WI38 (cell line): Measurements from ENCODE around the gene PDXP.
A peak's percentile ranks its signal among the peaks of the same experiment; 100 is the strongest.

ENCODE experiments used
- H3K4me3 ChIP-seq: 2 replicates; pipeline ENCODE4 v1.5.1; 2011; ENCODE audit warnings: low read depth, mild to moderate bottlenecking, control low read depth, low read length
- CTCF ChIP-seq: IDR thresholded peaks from 2 replicates; pipeline ENCODE4 v1.5.1; 2012; ENCODE audit warnings: low read depth, mild to moderate bottlenecking, control low read depth, low read length

The PDXP gene

GRCh38 chr22:37669586-37669985 is 11.1 kb downstream of the PDXP start:
- no peak for TF ChIP-seq CTCF
- H3K4me3 ChIP-seq, result no peak overlapping the region

- no peak for TF ChIP-seq CTCF
- no peak overlapping the region for H3K4me3 ChIP-seq
Measured at GRCh38 chr22:37672206-37672919, 13.8 kb downstream of the PDXP start.

DNA sequence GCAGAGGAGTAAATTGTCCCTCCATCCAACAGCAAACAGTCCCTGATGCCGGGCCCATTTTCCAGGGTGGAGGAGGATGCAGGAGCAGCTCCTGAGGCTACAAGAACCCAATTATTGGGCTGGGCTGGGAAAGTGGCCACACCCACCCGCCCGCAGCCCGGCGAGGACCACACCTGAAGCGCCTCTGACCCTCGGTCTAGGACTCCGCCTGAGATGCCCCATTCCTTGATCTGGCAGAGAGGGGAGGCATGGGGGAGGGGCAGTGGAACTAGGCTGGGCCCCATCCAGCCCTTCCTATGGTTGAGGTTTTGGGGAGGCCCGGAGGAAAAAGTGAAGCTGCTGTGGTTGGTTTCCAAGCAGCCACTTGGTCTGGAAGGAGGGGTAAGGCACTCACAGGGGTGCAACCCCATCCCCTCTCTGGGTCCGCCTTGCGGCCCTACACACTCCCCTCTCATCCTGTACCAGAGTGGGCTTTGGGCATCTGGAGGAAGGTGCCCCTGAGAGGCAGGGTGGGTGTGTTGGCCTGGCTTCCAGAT is 14.5 kb downstream of the PDXP start:
- TF ChIP-seq CTCF, result no peak
- no peak overlapping the region for H3K4me3 ChIP-seq

- TF ChIP-seq CTCF, result no peak
- no peak overlapping the region for H3K4me3 ChIP-seq
Measured at GRCh38 chr22:37674248-37674647, 15.7 kb downstream of the PDXP start.

DNA sequence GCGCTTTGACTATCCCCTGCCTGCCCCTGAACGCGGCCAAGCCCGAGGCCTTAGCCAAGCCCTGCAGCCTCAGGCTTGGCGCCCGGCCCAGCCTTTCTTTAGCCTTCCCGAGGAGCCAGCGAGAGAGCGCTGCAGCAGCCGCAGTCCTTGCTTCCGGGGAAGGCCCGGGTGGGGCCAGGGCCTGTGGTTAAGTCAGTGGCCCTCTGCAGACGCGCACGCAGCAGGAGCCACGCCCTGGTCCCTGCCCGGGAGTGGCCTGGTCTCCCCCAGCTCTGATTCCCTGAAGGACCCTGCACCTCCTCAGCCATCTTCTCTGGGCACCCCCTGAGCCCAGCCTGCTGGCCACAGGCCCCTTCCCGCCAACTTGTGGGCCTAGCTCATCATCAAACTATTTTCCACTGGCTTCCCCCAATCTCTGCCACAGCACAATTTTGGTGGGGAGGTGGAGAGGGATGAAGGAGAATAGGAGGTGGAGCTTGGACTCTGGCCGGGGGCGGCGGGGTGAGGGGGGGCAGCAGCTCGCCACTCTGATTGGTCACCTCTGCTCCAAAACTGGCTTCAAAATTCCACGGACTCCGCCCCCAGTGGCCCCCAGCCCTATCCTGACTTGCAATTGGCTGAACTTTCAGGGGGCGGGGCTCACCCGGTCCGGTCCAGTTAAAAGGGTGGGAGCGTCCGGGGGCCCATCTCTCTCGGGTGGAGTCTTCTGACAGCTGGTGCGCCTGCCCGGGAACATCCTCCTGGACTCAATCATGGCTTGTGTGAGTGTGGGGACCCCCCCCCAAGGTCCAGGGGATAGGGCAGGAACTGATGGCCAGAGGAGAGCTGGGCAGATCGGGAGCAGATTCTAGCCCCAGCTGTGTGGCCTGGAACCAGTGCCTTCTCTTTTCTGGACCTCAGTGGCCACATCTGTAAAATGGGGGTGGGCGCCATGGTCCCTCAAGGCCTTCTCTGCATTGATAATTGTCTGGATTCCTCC is 16.7 kb downstream of the PDXP start, which contains the start of gene LGALS1:
TSS of gene LGALS1 (plus strand) at position 686 of the 979 bp plus-strand sequence. CDS start at position 753, 67 bp downstream.
- no peak for TF ChIP-seq CTCF
- peak within 1 kb of the TSS; percentile 99 for H3K4me3 ChIP-seq

GRCh38 chr22:37675930-37676735 is 17.6 kb downstream of the PDXP start:
- H3K4me3 ChIP-seq, result peak overlapping the region; percentile 99
- TF ChIP-seq CTCF, result no peak
